Measurements from ENCODE around the gene TSPOAP1. TPM values are rescaled to one million over a fixed set of nuclear protein-coding genes. Genes with fewer than 3 reads are reported as not detected.

The TSPOAP1 gene
- total and polyA plus RNA-seq, 2 experiments from 2014 or later: 15.4 to 19.0 TPM

DNA sequence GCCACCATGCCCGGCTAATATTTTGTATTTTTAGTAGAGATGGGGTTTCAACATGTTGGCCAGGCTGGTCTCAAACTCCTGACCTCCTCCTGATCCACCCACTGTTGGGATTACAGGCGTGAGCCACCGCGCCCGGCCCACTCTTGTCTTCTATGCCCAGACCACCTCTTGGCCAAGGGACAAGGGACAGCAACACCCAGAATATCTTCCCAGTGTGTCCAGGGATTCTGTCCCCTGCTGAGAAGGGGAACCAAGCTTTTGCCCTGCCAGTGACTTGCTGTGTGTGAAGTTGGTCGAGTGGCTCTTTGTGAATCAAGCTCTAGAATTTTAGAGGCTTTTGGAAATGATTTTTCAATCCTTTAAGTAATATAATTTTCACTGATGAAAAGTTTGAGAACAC lies 46.2 kb downstream of the TSPOAP1 start:
- no peak for DNase-seq (ENCODE audit: low spot score)
- Histone ChIP-seq H3K4me3 (no peak overlapping the region), H4K20me1 (ENCODE audit: insufficient read depth, poor library complexity, severe bottlenecking) (no peaks in the 10 kb centered on the region), H3K9me3 (ENCODE audit: low read depth) (no peaks in the 10 kb centered on the region), H3K27me3 (no peaks in the 10 kb centered on the region), H3K4me2 (no peak overlapping the region), H3K36me3 (replicated peaks; ENCODE audit: insufficient read depth, low read depth) (no peaks in the 10 kb centered on the region), H3K4me1 (ENCODE audit: insufficient read depth) (no peaks in the 10 kb centered on the region), H3K79me2 (no peaks in the 10 kb centered on the region), H3K27ac (no peak overlapping the region), H3K9me2 (replicated peaks; ENCODE audit: insufficient read depth) (no peaks in the 10 kb centered on the region), H2AFZ (no peak overlapping the region)
- WGBS (ENCODE audit: low lambda C conversion rate, missing lambda C conversion rate): 94% methylated on average over 6 of the region's 6 CpGs
- TF ChIP-seq EZH2phosphoT487 (IDR thresholded peaks at IDR 0.05; ENCODE audit: low read depth, severe bottlenecking, unreplicated experiment): no peak
- TF ChIP-seq, protein P1, sequence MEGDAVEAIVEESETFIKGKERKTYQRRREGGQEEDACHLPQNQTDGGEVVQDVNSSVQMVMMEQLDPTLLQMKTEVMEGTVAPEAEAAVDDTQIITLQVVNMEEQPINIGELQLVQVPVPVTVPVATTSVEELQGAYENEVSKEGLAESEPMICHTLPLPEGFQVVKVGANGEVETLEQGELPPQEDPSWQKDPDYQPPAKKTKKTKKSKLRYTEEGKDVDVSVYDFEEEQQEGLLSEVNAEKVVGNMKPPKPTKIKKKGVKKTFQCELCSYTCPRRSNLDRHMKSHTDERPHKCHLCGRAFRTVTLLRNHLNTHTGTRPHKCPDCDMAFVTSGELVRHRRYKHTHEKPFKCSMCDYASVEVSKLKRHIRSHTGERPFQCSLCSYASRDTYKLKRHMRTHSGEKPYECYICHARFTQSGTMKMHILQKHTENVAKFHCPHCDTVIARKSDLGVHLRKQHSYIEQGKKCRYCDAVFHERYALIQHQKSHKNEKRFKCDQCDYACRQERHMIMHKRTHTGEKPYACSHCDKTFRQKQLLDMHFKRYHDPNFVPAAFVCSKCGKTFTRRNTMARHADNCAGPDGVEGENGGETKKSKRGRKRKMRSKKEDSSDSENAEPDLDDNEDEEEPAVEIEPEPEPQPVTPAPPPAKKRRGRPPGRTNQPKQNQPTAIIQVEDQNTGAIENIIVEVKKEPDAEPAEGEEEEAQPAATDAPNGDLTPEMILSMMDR (IDR thresholded peaks at IDR 0.05; ENCODE audit: poor library complexity): no peak
- TF ChIP-seq EZH2 (IDR thresholded peaks at IDR 0.05; ENCODE audit: borderline replicate concordance): no peak

GRCh38 chr17:58281511-58282011 lies 47.0 kb downstream of the TSPOAP1 start:
- Histone ChIP-seq H3K9me2 (replicated peaks; ENCODE audit: insufficient read depth) (no peaks in the 10 kb centered on the region), H3K4me2 (no peak overlapping the region), H3K79me2 (no peaks in the 10 kb centered on the region), H4K20me1 (ENCODE audit: insufficient read depth, poor library complexity, severe bottlenecking) (no peaks in the 10 kb centered on the region), H3K27me3 (no peaks in the 10 kb centered on the region), H3K27ac (no peak overlapping the region), H3K36me3 (replicated peaks; ENCODE audit: insufficient read depth, low read depth) (no peaks in the 10 kb centered on the region), H3K4me1 (ENCODE audit: insufficient read depth) (no peaks in the 10 kb centered on the region), H3K4me3 (no peak overlapping the region), H2AFZ (no peak overlapping the region), H3K9me3 (ENCODE audit: low read depth) (no peaks in the 10 kb centered on the region)
- TF ChIP-seq, protein P1 (IDR thresholded peaks at IDR 0.05; ENCODE audit: poor library complexity): no peak
- TF ChIP-seq EZH2 (IDR thresholded peaks at IDR 0.05; ENCODE audit: borderline replicate concordance) (no peak), EZH2phosphoT487 (IDR thresholded peaks at IDR 0.05; ENCODE audit: low read depth, severe bottlenecking, unreplicated experiment) (no peak)
- WGBS (ENCODE audit: low lambda C conversion rate, missing lambda C conversion rate): 57% methylated on average over 2 of the region's 2 CpGs
- no peak for DNase-seq (ENCODE audit: low spot score)

DNA sequence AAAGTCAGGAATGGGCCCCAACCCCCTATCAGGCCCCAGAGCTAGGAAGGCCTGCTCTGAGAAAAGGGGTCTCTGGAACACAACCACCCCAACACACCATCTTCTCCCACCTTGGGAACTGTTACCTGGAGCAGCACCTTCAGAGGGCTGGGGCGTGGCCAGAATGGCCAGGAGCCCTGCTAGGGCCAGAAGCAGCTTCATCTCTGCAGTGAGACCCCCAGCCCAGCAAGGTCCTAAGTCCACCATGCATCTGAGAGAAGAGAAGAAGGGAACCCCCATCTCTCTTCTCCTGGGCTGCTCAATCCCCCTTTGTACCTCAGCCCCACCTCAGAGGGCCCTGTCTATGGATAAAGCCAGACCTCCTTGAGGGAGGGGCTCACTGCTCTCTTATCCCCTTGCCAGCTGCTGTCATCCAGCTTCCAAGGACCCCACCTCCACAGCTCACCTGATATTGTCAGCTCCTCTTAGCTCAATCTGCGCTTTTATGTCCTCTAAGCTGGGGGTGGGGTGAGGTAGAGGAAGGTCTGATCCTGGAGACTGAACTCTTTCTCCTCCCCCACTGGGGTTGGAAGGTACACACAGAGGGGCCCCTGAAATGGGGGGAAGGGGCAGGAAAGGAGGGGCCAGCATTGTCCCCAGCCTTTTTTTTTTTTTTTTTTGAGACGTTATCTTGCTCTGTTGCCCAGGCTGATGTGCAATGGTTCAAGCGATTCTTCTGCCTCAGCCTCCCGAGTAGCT lies 47.9 kb downstream of the TSPOAP1 start, which contains the start of gene MPO:
Gene MPO, minus strand, starts transcription at position 456 of the 738 bp plus-strand sequence. Its CDS starts 177 bp downstream, at position 279.
- TF ChIP-seq, protein P1 (IDR thresholded peaks at IDR 0.05; ENCODE audit: poor library complexity): no peak
- TF ChIP-seq EZH2 (IDR thresholded peaks at IDR 0.05; ENCODE audit: borderline replicate concordance) (no peak), EZH2phosphoT487 (IDR thresholded peaks at IDR 0.05; ENCODE audit: low read depth, severe bottlenecking, unreplicated experiment) (no peak)
- Histone ChIP-seq H3K79me2 (no peaks in the 10 kb centered on the region), H3K27me3 (no peaks in the 10 kb centered on the region), H3K9me3 (ENCODE audit: low read depth) (no peaks in the 10 kb centered on the region), H3K9me2 (replicated peaks; ENCODE audit: insufficient read depth) (no peaks in the 10 kb centered on the region), H4K20me1 (ENCODE audit: insufficient read depth, poor library complexity, severe bottlenecking) (no peaks in the 10 kb centered on the region), H3K36me3 (replicated peaks; ENCODE audit: insufficient read depth, low read depth) (no peaks in the 10 kb centered on the region), H3K4me1 (ENCODE audit: insufficient read depth) (no peaks in the 10 kb centered on the region), H2AFZ (no peak within 1 kb of the TSS), H3K4me2 (no peak within 1 kb of the TSS), H3K27ac (no peak within 1 kb of the TSS), H3K4me3 (no peak within 1 kb of the TSS)
- whole genome bisulfite sequencing (ENCODE audit: low lambda C conversion rate, missing lambda C conversion rate): 95% methylated on average over 4 of the region's 5 CpGs
- DNase-seq (ENCODE audit: low spot score): no peak

All from hepatocyte (in vitro differentiated cells).